Measurements from ENCODE around the gene PTPN14.

PTPN14 gene

DNA sequence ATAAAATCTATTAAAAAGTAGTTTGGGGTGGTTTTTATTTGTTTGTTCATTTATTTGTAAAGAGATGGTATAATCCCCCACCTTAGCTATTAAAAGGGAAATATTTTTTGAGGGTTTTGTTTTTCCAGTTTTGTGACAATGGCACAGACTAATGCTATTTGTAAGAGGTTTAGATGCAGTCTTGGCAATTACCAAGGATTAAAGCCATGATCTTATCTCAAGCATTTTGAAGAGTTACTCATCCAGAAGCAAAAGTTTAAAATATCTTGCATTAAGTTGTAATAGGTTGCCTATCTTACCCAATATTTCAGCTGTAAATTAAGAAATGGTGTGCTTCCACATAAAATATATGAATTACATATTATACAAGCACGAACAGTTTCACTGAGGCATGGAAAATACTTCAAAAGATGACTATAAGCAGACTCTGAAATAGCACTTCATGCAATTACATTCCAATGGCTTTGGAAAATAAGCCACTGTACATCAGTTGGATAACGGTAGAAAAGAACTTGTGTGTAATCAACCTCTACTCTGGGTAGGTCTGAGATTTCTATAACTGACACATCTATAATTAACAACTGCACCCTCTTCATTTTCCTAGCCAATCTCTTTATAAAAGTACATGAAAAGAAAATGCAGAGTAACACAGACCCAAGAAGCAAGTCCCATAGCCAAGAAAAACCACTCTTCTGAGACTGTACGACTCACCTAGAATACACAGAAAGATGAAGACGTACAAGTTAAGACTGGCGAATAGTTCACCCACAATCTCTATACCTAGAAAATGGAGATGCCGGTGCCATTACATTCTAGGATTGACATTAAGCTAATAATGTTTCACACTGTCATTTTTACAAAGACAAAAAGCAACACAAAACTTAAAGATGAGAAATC is 95.2 kb downstream of the PTPN14 start:
- no peak for DNase-seq (ENCODE audit: low read depth)

DNA sequence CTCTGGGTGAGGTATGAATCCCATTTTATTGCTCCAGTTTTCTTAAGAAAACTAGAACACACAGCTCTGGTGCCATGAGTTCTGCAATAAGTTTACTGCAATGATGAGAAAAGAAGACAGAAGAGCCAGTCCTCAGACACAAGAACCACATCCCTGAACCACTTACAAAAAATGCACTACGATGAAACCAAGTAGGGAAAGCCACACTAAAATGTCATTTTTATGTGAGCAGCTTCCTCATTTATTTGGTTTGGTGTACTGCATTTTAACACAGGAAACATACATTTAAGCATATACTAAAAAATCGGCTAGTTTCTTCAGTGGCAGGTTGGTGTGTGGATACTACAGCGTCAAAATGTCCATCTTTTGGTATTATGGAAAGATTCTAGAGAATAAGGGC is 95.9 kb downstream of the PTPN14 start:
- TF ChIP-seq, protein P1, sequence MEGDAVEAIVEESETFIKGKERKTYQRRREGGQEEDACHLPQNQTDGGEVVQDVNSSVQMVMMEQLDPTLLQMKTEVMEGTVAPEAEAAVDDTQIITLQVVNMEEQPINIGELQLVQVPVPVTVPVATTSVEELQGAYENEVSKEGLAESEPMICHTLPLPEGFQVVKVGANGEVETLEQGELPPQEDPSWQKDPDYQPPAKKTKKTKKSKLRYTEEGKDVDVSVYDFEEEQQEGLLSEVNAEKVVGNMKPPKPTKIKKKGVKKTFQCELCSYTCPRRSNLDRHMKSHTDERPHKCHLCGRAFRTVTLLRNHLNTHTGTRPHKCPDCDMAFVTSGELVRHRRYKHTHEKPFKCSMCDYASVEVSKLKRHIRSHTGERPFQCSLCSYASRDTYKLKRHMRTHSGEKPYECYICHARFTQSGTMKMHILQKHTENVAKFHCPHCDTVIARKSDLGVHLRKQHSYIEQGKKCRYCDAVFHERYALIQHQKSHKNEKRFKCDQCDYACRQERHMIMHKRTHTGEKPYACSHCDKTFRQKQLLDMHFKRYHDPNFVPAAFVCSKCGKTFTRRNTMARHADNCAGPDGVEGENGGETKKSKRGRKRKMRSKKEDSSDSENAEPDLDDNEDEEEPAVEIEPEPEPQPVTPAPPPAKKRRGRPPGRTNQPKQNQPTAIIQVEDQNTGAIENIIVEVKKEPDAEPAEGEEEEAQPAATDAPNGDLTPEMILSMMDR (conservative IDR thresholded peaks at IDR 0.05; ENCODE audit: low read length) = no peak
- no peak for DNase-seq (ENCODE audit: low read depth)
- H3K4me3 ChIP-seq (ENCODE audit: low read length) = no peak overlapping the region

More for the DNA sequence above, 95.2 kb downstream of the PTPN14 start:
- no peak overlapping the region for H3K4me3 ChIP-seq (ENCODE audit: low read length)
- TF ChIP-seq, protein P1 (conservative IDR thresholded peaks at IDR 0.05; ENCODE audit: low read length) = no peak

DNA sequence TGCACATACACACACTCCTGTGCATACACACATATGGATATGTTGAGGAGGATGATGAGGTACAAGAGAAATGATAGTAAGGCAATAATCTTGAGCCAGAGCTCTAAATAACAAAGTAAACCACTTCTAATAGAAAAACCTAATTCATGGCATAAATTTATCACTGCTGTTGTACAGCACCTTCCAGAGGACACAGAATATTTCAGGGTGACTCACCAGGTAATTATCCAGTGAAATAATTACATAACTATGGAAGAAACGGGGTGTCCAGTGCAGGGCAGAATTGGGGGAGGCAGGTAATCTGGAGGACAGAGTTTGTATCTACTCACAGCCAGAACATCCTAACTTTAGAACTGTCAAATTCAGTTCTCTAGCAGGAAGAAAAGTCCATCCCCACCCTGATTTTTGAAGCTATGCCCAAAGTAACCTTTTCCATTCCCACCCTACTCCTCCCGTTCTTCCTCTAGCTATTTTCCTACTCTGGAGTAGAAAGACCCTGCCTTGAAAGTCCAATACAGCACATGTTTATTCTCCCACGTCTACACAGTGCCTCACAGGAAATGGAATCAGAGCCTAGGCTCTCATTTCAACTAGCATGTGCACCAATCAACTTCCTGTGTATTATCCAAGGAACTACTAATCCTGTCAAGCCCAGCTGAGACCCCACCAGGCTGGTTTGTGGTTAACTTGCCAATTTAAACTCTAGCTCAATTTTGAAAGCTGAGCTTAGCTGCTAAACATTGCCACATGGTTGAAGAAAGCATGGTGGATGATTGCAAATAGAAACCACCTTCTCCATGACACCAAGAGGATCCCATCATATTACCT is 96.6 kb downstream of the PTPN14 start:
- TF ChIP-seq, protein P1 (conservative IDR thresholded peaks at IDR 0.05; ENCODE audit: low read length) = no peak
- peak; percentile 65 for DNase-seq (ENCODE audit: low read depth)
- H3K4me3 ChIP-seq (ENCODE audit: low read length) = no peak overlapping the region

DNA sequence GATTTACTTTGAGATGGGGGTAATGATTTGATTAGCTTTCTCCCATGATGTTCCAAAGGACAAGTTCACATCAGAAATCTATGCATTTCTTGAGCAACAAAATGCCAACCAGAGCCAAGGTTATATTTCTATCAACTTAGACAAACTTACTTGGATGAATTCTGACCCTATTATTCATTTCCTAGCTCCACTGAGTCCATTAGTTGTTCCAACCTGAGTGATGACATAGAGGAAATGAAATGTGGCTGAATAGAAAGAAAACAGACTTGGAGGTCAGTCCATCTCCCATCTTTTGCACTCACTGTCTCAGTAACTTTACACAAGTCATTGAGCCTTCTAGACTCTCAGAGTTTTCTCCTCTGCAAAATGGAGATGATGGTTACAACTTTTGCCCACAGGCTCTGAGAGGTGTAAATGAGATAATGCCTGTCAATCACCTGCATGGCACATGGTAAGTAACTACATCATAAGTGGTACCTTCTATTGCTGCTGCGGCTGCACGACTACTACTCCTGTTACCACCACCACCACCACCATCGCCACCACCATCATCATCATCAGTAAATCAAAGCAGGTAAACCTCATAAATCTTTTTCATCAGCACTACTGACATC is 98.2 kb downstream of the PTPN14 start:
- TF ChIP-seq, protein P1 (conservative IDR thresholded peaks at IDR 0.05; ENCODE audit: low read length) = no peak
- H3K4me3 ChIP-seq (ENCODE audit: low read length) = no peak overlapping the region
- peak; percentile 60 for DNase-seq (ENCODE audit: low read depth)

DNA sequence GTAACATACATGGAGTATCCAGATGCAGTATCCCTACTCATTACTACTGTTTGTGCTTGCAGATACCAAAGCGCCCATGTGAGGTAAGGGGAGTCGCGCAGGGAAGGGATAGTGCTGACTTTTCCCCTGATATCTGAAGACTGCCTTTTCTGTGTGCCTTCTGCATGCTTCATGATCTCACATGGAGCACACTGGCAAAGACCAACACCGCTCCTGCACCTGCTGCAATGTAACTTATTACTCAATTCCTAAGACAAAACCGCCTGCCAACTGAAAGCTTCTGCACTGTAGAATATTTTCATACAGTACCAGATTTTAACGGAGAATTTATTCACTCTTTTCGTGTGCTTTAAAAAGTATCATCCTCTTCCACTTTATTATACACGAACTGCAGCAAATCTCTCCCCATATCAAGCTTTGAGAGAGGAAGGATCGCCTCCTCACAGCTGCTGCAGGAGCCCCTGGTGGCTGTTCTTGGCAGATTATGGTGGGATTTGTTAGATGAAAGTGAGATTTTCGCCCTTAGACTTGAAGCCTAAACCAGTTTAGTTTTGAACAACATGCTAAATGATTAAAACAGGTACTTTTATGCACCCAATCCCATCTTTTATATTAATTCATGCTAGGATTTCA is 99.1 kb downstream of the PTPN14 start:
- no peak for DNase-seq (ENCODE audit: low read depth)
- no peak overlapping the region for H3K4me3 ChIP-seq (ENCODE audit: low read length)
- TF ChIP-seq, protein P1 (conservative IDR thresholded peaks at IDR 0.05; ENCODE audit: low read length) = peak; percentile 12; the same call in 1 of the 2 replicates

DNA sequence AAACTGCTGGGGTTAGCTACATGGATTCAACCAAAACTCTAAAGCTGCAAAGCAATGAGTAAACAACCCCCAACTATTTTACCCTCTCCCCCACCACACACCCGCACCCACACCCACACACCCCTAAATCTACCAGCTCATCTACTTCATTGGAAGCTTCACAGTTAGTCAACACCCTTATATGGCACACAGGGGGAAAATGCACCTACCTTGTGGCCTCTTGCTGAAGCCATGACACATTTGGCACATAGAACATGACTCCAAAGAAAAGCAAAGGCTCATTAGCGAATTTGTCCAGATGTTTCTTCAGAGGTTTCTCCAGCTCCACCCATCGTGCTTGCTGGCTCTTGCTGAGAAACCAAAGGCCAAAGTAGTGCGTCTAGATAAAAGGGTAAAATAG is 99.8 kb downstream of the PTPN14 start:
- peak; percentile 75 for DNase-seq (ENCODE audit: low read depth)
- TF ChIP-seq, protein P1 (conservative IDR thresholded peaks at IDR 0.05; ENCODE audit: low read length) = no peak

More for the DNA sequence above, 99.8 kb downstream of the PTPN14 start:
- H3K4me3 ChIP-seq (ENCODE audit: low read length) = no peak overlapping the region
